K562 (cell line): ENCODE data around the gene FAM83F. TPM values are rescaled to one million over a fixed set of nuclear protein-coding genes. Genes with fewer than 3 reads are reported as not detected.
A peak's percentile ranks its signal among the peaks of the same experiment; 100 is the strongest.

ENCODE experiments used
- GABPA ChIP-seq: fragments of 200-800 bp; sonication (Bioruptor generic); conservative IDR thresholded peaks from 2 replicates; pipeline ENCODE4 v1.6.1; 2016; ENCODE audit warnings: low read depth, missing genetic modification characterization, missing compliant biosample characterization
- HDAC1 ChIP-seq, 2 experiments: fragments of 450-650 bp; IDR thresholded peaks; 2 replicates each; pipeline ENCODE4 v1.6.1; 2016 to 2017; ENCODE audit warnings: inconsistent platforms in 1 of 2, mild to moderate bottlenecking in 1 of 2, moderate library complexity in 1 of 2
- HDAC2 ChIP-seq: fragments of 450-650 bp; IDR thresholded peaks from 2 replicates; pipeline ENCODE4 v1.6.1; 2016; ENCODE audit warnings: mild to moderate bottlenecking
- IRF2 ChIP-seq: sonication (generic); formaldehyde crosslinking; IDR thresholded peaks from 2 replicates; pipeline ENCODE4 v1.8.1; 2022; ENCODE audit warnings: mild to moderate bottlenecking, missing genetic modification reagents
- NR0B1 ChIP-seq: fragments of 450-650 bp; IDR thresholded peaks from one replicate; pipeline ENCODE4 v1.6.1; 2018; ENCODE audit warnings: mild to moderate bottlenecking, moderate library complexity; ENCODE audit not compliant: partially characterized antibody
- NR4A1 ChIP-seq, 2 experiments: fragments of 250-450 bp in 1 of 2; fragments of 450-650 bp in 1 of 2; sonication (Bioruptor Pico) in 1 of 2; IDR thresholded peaks; 2 replicates each; pipeline versions ENCODE4 v1.4.0 to v1.6.1; 2016 to 2020; ENCODE audit warnings: mild to moderate bottlenecking in 2 of 2, missing compliant biosample characterization in 1 of 2, missing genetic modification characterization in 1 of 2, moderate library complexity in 1 of 2
- ZHX1 ChIP-seq: fragments of 150-350 bp; conservative IDR thresholded peaks from 2 replicates; pipeline ENCODE4 v1.6.1; 2014; ENCODE audit warnings: low read length
- ZNF589 ChIP-seq: fragments of 200-800 bp; sonication (Bioruptor generic); IDR thresholded peaks from 2 replicates; pipeline ENCODE4 v1.6.1; 2016; ENCODE audit warnings: low read depth, missing genetic modification characterization, missing compliant biosample characterization
- polyA plus RNA-seq, 8 experiments: library from polyadenylated mRNA; depleted of rRNA in 4 of 8; stranded (reverse) in 5 of 8; unstranded in 3 of 8; fragments of >200 nt; fragmentation: Nextera tagmentation in 2 of 8; fragmentation: Illumina TruSeq in 1 of 8; extraction: Ambion mirVana in 2 of 8; extraction: Trizol in 1 of 8; gene quantifications; 2 replicates each; pipeline versions ENCODE4 v1.2.1 to v1.2.3, GENCODE V29; 2011 to 2014; ENCODE audit warnings: inconsistent platforms in 1 of 8, missing spikeins in 1 of 8
- total RNA-seq, 7 experiments: library from RNA; depleted of rRNA in 6 of 7; stranded (reverse); fragments of >200 nt in 6 of 7; fragmentation: Illumina TruSeq in 2 of 7; extraction: Trizol in 2 of 7; gene quantifications; 2 replicates each; pipeline versions ENCODE4 v1.2.1 to v1.2.3, GENCODE V29; 2011 to 2021; ENCODE audit warnings: low replicate concordance in 1 of 7
- TF ChIP-seq, protein P1 (sequence below), 3 experiments: fragments of 200-800 bp in 1 of 3; sonication (Bioruptor generic) in 1 of 3; sonication (generic) in 1 of 3; formaldehyde crosslinking in 1 of 3; IDR thresholded peaks; 2 replicates each; pipeline versions ENCODE4 v1.6.1 to v1.8.0; 2016 to 2022; ENCODE audit warnings: mild to moderate bottlenecking in 2 of 3, missing compliant biosample characterization in 2 of 3, missing genetic modification characterization in 2 of 3, missing genetic modification reagents in 1 of 3
- TF ChIP-seq, protein P2 (sequence below): fragments of 250-450 bp; sonication (Bioruptor Pico); IDR thresholded peaks from 2 replicates; pipeline ENCODE4 v1.4.0; 2020

Gene FAM83F
- total and polyA plus RNA-seq, 9 of the 15 experiments (the other 6 are each of a cell fraction or from before 2014, with no cell fraction given): under 0.01 to 0.13 (median 0.04) TPM; not detected in 1

DNA sequence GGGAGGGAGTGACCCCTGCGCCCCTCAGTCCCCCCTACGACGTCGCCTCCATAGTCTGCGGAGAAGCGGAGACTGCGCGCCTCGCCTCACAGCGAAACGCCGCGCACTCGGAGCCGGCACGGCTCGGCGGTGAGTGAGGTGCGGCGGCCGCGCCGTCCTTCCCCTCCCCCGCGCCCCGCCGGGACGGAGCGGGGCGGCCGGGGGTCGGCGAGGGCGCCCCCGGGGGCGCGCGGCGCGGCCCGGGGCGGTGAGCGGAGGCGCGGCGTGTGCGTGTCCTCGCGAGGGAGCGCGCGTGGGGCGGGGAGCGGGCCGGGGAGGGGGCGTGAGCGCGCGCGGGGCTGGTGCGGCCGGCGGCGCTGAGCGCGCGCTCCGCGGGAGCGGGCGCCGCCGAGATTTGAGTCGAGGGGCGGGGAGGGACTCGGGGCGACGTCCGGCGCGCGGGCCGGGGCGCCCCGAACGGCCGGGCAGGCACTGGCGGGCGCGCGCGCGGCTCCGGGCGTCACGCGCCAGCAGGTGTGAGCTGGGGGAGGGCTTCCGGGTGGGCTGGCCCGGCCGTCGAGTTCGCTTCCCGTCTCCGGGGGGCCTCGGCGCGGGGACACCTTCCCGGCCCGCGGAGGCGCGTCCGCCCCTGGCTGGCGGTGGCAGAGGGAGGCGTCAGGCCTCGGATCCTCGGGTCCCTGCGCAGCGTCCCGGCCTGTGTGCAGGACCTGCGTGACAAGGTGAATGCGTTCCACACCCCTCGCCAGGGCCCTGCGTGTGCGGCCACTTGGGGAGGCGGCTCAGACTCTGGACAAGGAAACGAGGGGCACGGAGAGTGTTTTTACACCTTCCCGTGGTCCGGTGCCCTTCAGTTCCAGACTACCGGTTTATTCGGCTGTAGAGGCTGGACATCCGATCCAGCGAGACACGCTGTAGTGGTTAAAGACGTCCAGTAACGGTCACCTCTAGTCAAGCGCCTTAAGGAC lies 50.4 kb downstream of the FAM83F start (continued):
- TF ChIP-seq NR0B1 (no peak), HDAC2 (no peak), NR4A1 (CRISPR knock-in tag; IDR thresholded peaks at IDR 0.05) (no peak), NR4A1 (tag; IDR thresholded peaks at IDR 0.05) (no peak), ZHX1 (no peak), GABPA (tag) (peak; percentile 75), ZNF589 (CRISPR knock-in tag) (no peak), HDAC1 (IDR thresholded peaks at IDR 0.05) (peak in 1 of 2 experiments; percentile 47; a peak in 2 of 4 replicates), IRF2 (no peak)
- TF ChIP-seq, protein P1, sequence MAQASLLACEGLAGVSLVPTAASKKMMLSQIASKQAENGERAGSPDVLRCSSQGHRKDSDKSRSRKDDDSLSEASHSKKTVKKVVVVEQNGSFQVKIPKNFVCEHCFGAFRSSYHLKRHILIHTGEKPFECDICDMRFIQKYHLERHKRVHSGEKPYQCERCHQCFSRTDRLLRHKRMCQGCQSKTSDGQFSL (CRISPR knock-in tag; IDR thresholded peaks at IDR 0.05): no peak
- TF ChIP-seq, protein P1 (tag; IDR thresholded peaks at IDR 0.05): 0 out of 4 replicates have a peak, but pooled peaks of 1 of the 2 experiments have one; percentile 25
- TF ChIP-seq, protein P2, sequence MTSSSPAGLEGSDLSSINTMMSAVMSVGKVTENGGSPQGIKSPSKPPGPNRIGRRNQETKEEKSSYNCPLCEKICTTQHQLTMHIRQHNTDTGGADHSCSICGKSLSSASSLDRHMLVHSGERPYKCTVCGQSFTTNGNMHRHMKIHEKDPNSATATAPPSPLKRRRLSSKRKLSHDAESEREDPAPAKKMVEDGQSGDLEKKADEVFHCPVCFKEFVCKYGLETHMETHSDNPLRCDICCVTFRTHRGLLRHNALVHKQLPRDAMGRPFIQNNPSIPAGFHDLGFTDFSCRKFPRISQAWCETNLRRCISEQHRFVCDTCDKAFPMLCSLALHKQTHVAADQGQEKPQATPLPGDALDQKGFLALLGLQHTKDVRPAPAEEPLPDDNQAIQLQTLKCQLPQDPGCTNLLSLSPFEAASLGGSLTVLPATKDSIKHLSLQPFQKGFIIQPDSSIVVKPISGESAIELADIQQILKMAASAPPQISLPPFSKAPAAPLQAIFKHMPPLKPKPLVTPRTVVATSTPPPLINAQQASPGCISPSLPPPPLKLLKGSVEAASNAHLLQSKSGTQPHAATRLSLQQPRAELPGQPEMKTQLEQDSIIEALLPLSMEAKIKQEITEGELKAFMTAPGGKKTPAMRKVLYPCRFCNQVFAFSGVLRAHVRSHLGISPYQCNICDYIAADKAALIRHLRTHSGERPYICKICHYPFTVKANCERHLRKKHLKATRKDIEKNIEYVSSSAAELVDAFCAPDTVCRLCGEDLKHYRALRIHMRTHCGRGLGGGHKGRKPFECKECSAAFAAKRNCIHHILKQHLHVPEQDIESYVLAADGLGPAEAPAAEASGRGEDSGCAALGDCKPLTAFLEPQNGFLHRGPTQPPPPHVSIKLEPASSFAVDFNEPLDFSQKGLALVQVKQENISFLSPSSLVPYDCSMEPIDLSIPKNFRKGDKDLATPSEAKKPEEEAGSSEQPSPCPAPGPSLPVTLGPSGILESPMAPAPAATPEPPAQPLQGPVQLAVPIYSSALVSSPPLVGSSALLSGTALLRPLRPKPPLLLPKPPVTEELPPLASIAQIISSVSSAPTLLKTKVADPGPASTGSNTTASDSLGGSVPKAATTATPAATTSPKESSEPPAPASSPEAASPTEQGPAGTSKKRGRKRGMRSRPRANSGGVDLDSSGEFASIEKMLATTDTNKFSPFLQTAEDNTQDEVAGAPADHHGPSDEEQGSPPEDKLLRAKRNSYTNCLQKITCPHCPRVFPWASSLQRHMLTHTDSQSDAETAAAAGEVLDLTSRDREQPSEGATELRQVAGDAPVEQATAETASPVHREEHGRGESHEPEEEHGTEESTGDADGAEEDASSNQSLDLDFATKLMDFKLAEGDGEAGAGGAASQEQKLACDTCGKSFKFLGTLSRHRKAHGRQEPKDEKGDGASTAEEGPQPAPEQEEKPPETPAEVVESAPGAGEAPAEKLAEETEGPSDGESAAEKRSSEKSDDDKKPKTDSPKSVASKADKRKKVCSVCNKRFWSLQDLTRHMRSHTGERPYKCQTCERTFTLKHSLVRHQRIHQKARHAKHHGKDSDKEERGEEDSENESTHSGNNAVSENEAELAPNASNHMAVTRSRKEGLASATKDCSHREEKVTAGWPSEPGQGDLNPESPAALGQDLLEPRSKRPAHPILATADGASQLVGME: no peak
